Stimulated activated CD8-positive, alpha-beta memory T cell treated with anti-CD3 and anti-CD28 coated beads, Interleukin-2, amount 100 ng/mL, for 48 hours (primary cell): ENCODE measurements around the gene KIAA1671.

ENCODE experiments used
- DNase-seq, 2 donors: peaks; one replicate each; pipeline ENCODE4 v3.0.0-alpha.2; 2020; ENCODE audit warnings: low read depth in 2 of 2

KIAA1671 gene

DNA sequence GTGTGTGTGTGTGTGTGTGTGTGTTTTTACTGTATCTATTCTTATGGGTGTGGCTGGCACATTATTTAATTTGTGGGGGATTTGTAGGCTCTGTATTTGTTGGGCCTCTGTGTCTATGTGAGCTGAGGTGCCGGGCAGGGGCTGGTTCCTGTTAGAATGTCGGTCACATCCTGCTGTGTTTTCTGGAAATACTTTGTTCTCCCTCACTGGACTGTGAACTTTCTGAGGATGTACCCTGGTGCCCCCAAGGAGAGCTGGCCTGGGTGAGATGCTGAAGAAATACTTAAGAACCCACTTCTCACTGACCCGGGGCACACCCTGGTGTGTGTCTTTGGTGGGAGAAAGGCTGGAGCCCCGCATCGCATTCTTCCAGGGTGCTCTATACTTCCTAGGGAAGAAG, 28.6 kb downstream of the KIAA1671 start:
- DNase-seq = no peak

- DNase-seq = no peak
Measured at GRCh38 chr22:24981656-24982055, 29.1 kb downstream of the KIAA1671 start.

DNA sequence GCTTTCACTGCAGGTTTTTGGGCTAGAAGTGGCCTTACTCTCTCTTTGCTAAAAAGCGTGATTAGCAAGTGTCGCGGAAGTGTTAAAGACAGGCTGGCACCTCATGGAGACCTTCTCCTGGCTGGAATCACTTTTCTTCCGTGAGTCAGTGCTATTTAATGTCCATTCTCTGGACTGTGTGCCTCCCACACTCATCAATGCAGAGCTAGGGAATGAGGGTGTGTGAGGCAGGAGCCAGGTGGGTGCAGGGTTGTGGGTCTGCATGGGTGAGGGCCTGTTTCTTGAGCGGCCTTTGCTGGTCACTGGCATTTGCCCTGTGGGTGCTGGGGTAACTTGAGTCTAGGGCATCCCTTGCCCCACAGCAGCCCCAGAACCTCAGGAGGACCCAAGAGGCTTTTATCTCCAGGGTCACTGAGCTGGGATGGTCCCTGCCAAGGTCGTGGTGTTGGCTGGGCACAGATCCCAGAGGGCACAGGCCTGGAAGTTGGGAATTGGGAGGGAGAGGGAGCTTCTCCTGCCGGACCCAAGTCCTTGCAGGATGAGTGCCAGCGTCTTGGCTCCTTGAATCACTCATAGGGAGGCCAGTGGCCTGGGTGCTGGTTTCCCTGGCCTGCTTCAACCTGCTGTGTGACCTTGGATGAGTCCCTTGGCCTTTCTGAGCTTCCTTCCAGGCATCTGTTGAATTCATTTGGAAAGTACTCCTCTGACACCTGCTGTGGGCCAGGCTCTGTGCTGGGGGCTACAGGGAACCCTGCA, 30.0 kb downstream of the KIAA1671 start:
- no peak for DNase-seq

DNA sequence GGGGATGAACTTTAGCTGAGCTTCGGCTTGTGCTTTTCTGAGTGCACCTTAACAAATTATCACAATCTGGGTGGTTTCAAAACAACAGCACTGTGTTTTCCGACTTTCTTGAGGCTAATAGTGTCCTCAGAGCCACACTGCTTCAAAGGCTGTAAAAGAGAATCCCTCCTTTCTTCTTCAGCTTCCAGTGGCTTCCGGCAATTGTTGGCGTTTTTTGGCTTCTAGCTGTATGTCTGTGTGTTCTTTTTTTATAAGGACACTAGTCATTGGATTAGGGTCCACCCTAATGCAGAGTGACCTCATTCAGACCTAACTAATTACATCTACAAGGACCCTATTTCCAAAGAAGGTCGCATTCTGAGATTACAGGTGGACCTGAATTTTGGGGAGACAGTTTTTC, 30.6 kb downstream of the KIAA1671 start:
- no peak for DNase-seq

DNA sequence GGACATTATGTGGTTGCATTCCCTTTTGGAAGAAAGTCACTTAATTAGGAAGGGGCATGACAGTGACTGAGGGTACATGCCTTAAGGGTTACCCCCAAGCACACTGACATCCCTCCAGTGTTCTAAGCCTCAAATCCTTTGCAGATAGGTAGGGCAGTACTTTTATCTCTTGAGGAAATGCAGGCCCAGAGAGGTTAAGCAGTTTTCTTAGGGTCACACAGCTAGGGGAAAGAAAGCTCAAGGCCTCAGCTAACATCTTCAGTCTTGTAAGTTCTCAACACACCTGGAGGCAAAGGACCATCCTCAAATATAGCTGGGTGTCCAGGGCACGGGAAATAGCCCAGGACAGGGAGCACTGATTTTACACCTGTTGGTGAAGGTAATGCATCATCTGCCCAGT, 31.6 kb downstream of the KIAA1671 start:
- DNase-seq = no peak

GRCh38 chr22:24985826-24986214, 33.3 kb downstream of the KIAA1671 start:
- no peak for DNase-seq

DNA sequence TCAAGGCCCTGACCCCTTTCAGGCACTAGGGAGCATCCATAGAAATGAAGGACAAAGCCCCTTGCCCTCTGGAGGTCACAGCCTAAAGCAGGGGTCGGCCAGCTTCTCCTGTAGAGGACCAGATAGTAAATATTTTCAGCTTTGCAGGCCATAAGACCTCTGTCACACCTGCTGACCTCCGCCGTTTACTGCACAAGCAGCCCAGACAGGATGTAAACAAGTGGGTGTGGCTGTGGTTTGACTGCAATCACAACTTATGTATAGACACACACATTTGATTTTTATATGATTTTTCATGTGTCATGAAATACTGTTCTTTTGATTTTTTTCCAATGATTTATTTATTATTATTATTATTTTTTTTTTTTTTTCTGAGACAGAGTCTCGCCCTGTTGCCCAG, 34.3 kb downstream of the KIAA1671 start:
- no peak for DNase-seq

DNA sequence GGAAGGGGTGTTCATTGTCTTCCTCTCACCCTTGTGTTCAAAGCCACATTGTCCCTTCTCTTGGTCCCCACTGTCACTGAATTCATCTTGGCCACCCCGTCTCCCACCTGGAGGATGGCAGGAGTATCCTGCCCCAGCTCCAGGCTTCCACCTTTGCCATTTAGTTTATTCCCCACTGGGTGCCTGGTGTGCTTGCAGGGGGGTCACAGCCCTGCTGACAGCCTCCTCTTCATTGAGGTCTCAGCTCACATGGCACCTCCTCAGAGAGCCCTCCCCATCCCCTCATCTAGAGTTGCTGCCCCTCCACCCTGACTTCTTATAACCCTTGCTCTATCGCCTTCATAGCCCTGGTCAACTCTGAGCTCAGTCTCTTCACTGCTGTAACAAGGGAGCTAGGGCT, 36.6 kb downstream of the KIAA1671 start:
- no peak for DNase-seq

DNA sequence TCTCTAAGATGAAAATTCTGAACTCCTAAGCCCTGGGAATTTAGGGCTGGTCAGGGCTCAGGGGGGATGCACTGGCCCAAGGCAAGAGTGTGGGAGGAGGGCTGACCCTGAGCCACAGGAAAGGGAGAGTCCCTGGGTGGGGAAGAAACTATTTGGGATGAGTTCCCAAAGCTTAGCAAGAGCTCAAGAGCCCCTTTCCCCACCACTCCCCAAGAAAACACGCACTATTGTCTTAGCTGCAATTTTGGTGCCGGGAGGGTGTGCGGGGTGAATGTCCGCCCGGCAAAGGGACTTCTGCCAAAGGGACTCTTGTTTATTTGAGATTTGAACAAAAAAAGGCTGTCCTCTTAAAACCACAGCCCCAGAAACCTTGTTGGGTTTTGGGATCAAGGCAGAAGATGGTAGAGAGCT, 37.0 kb downstream of the KIAA1671 start:
- DNase-seq = no peak

DNA sequence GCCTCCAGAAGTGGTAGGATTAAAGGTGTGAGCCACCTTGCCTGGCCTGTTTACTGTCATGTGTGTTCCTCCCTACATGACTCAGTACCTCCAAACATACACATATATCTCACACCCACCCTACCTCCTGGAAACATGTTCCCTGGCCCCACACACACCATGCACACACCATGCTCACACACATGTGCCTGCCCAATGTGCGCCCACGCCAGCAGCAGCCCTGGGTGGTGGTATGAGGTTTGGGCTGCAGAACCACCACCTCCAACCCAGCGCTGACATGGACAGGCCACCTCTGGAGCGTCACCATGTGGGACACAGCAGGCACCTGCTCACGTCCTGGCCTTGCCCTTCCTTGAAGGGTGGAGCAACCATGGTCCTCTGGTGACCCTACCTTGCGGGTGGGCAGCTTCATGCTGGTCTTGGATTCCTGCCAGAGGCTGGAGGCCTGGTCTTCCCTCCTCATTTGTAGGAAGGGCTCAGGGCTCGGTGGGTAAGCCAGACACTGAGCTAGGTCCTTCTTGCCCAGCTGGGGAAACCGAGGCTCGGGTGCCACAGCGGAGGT, 37.9 kb downstream of the KIAA1671 start:
- no peak for DNase-seq

DNA sequence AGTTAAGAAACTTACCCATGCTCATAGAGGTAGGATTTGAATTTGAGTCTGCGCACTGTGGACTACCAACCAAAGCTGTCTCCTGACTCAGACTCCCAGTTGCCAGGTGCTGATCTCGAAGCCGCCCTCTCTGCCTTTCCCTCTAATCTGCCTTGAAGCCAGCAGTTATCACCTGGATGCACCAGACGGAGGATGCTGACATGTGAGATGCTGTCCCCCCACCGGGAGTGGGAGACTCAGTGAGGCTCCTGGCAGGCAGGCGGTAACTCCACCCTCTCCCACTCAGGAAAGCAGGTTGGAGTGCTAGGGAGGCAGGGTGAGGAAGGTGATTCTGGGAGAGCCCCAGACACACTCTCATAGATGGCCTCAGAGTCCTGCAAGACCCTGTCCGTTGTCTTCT, 40.4 kb downstream of the KIAA1671 start:
- no peak for DNase-seq

- DNase-seq = peak in 1 of 2 donors; percentile 18
Measured at GRCh38 chr22:24994070-24994763, 41.7 kb downstream of the KIAA1671 start.

DNA sequence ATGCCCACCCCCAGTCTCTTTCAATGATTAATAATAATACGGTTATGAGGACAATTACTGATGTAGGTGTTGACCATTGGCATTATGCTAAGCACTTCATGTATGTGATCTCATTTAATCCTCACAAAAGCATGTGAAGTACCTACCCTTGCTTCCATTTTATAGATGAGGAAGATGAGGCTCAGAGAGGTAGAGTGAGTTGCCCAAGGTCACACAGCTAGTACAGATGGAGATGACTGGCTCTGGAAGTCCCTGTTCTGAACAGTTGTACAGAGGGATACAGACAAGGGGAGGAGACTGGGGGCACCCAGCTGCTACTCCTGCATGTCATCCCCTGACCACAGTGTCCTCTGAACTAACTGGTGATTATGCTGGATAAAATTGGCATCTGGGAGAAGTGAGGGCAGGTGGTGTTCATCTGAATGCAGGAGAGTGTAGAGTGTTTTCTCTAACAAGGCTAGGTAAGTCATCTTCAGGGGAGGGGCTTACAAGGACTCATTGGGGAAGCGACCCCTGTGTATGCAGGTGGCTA, 43.2 kb downstream of the KIAA1671 start:
- DNase-seq = no peak

GRCh38 chr22:24996420-24996952, 44.0 kb downstream of the KIAA1671 start:
- no peak for DNase-seq

- no peak for DNase-seq
Measured at GRCh38 chr22:24997023-24997422, 44.5 kb downstream of the KIAA1671 start.

DNA sequence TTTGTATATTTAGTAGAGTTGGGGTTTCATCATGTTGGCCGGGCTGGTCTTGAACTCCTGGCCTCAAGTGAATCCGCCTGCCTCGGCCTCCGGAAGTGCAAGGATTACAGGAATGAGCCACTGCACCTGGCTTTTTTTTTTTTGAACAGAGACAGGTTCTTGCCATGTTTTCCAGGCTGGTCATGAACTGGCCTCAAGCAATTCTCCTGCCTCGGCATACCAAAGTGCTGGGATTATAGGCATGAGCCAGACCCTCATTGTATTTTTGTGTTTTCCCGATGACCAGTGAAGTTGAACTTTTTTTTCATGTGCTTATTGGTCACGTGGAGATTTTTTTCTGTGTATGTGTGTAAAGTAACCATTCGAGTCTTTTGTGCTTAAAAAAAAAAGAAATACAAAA, 48.2 kb downstream of the KIAA1671 start:
- DNase-seq = no peak

DNA sequence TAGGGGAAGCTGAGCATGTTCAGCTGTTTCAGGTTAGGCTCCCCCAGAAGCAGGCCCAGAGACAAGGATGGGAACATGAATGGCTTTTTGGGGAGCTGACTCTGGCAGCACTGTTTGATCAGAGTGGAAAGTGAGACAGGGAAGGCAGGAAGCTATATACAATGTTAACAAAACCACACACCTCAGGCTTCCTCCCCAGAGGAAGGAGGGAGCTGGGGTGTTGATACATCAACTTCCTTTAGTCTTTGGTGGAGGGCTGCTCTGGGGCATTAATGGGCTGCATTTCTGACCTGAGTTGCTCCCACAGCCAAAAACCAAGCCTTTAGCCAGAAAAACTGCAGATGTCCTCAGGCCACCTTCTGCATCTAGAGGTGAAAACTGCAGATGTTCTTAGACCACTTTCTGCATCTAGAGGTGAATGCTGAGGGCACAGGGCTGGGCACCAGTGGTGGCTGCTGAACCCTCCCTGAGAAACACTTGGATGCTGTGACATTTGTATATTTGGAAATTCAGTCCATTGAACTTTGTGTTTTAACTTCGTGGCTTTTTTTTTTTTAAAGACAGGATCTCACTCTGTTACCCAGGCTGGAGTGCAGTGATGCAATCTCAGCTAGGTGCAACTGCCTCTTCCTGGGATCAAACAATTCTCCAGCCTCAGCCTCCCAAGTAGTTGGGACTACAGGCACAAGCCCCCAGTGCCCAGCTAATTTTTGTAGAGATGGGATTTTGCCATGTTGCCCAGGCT, 49.9 kb downstream of the KIAA1671 start:
- no peak for DNase-seq

- no peak for DNase-seq
Measured at GRCh38 chr22:25006354-25006753, 53.8 kb downstream of the KIAA1671 start.

DNA sequence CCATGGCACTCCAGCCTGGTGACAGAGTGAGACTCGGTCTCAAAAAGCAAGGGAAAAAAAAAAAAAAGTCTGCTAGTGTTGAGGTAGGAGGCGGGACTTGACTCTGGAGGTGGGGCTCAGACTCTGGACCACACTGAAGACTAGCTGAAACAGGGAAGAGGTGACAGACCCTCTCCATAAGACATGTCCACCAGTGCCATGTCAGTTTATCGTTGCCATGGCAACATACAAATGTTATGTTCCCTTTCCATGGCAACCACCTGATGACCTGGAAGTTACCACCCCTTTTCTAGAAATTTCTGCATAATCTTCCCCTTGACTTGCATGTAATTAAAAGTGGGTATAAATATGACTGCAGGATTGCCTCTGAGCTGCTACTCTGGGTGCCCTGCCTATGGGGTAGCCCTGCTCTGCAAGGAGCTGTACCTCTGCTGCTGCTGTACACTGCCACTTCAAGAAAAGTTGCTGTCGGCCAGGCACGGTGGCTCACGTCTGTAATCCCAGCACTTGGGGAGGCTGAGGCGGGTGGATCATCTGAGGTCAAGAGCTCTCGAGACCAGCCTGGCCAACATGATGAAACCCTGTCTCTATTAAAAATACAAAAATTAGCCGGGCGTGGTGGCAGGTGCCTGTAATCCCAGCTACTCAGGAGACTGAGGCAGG, 55.1 kb downstream of the KIAA1671 start:
- no peak for DNase-seq

- no peak for DNase-seq
Measured at GRCh38 chr22:25008666-25009065, 56.1 kb downstream of the KIAA1671 start.

GRCh38 chr22:25012741-25013143, 60.2 kb downstream of the KIAA1671 start:
- DNase-seq = no peak
